DND-41 (cell line): ENCODE results near the gene TEX22.

ENCODE experiments used
- ATAC-seq: fragments of 200-7000 bp; cut with Tn5 transposase; 3 replicates; pipeline ENCODE4 v1.9.1; 2021; ENCODE audit warnings: low read depth; ENCODE audit not compliant: insufficient read depth
- DNase-seq: peaks from one replicate; pipeline ENCODE4 v3.0.0-alpha.2; 2020
- H2AFZ ChIP-seq: 2 replicates; pipeline ENCODE4 v1.6.0; 2012; ENCODE audit warnings: low read depth, low read length
- H3K27ac ChIP-seq: 2 replicates; pipeline ENCODE4 v1.5.1; 2012; ENCODE audit warnings: low read length, inconsistent platforms
- H3K27me3 ChIP-seq: fragments of 200-600 bp; sonication (generic); 2 replicates; pipeline ENCODE4 v1.6.0; 2012; ENCODE audit warnings: low read length, mild to moderate bottlenecking, inconsistent platforms; ENCODE audit not compliant: insufficient read depth, poor library complexity
- H3K36me3 ChIP-seq: 2 replicates; pipeline ENCODE4 v1.5.1; 2012; ENCODE audit warnings: low read length, inconsistent platforms; ENCODE audit not compliant: insufficient read depth
- H3K4me1 ChIP-seq: 2 replicates; pipeline ENCODE4 v1.5.1; 2012; ENCODE audit warnings: mild to moderate bottlenecking, low read length; ENCODE audit not compliant: insufficient read depth
- H3K4me2 ChIP-seq: 2 replicates; pipeline ENCODE4 v1.6.0; 2012; ENCODE audit warnings: mild to moderate bottlenecking, moderate library complexity, low read length, inconsistent platforms; ENCODE audit not compliant: insufficient read depth
- H3K4me3 ChIP-seq, 2 experiments: fragments of 200-600 bp in 1 of 2; shearing (Covaris generic) in 1 of 2; 2 replicates each; pipeline ENCODE4 v1.5.1; 2012 to 2016; ENCODE audit warnings: inconsistent platforms in 2 of 2, low read length in 2 of 2, mild to moderate bottlenecking in 2 of 2, low read depth in 1 of 2, moderate library complexity in 1 of 2
- H3K79me2 ChIP-seq: 2 replicates; pipeline ENCODE4 v1.6.0; 2012; ENCODE audit warnings: low read length, inconsistent platforms; ENCODE audit not compliant: insufficient read depth
- H3K9ac ChIP-seq: 2 replicates; pipeline ENCODE4 v1.6.0; 2012; ENCODE audit warnings: low read depth, mild to moderate bottlenecking, inconsistent platforms, low read length, moderate library complexity
- H3K9me3 ChIP-seq: 2 replicates; pipeline ENCODE4 v1.5.1; 2012; ENCODE audit warnings: low read length, moderate library complexity, mild to moderate bottlenecking, inconsistent platforms; ENCODE audit not compliant: insufficient read depth, severe bottlenecking
- H4K20me1 ChIP-seq: 2 replicates; pipeline ENCODE4 v1.6.0; 2012; ENCODE audit warnings: low read length; ENCODE audit not compliant: insufficient read depth
- EZH2 ChIP-seq: IDR thresholded peaks from 3 replicates; pipeline ENCODE4 v1.6.1; 2012; ENCODE audit warnings: borderline replicate concordance, low read depth, mild to moderate bottlenecking, moderate library complexity, low read length, inconsistent platforms; ENCODE audit not compliant: severe bottlenecking
- TF ChIP-seq, protein P1 (sequence below): IDR thresholded peaks from 2 replicates; pipeline ENCODE4 v1.5.1; 2012; ENCODE audit warnings: borderline replicate concordance, low read length, moderate library complexity, mild to moderate bottlenecking; ENCODE audit not compliant: poor library complexity, severe bottlenecking; ENCODE audit errors: extremely low read depth

TEX22 gene

DNA sequence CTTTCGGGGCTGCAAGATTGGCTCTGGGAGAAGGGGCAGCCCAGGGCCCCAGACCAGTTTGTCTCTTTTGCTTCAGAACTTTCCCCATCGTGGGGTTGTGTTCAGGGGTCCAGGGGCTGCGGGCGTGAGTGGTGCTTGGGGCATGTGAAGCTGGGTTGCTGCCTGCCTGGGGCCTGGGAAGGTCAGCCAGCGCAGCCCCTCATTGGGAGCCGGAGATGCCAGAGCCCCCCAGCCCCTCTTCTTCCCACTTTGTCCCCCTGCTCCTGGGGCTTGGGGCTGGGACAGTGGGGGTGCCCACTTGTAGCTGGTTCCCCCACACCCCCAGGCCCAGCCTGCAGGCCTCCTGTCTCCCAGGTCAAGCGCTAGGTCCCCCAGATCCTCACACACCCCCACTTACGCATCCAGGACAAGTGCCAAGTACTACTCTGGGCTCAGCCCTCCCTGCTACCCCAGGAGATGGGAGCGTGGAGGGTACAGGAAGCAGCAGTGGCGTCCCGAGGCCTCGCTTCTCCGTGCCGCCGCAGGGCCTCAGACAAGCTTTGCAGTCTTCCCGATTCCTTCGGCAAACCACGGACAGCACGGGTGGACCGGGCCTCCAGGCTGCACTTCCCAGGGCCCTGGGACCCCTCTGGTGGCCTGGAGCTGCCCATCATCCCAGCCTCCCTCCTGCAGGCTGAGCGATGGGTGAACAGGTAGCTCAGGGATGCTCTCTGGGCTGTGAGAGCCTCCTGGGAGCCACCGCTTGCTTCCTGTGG is 42.3 kb upstream of the TEX22 start:
- H3K4me3 ChIP-seq: no peak overlapping the region
- no peak overlapping the region for H3K9ac ChIP-seq
- TF ChIP-seq, protein P1, sequence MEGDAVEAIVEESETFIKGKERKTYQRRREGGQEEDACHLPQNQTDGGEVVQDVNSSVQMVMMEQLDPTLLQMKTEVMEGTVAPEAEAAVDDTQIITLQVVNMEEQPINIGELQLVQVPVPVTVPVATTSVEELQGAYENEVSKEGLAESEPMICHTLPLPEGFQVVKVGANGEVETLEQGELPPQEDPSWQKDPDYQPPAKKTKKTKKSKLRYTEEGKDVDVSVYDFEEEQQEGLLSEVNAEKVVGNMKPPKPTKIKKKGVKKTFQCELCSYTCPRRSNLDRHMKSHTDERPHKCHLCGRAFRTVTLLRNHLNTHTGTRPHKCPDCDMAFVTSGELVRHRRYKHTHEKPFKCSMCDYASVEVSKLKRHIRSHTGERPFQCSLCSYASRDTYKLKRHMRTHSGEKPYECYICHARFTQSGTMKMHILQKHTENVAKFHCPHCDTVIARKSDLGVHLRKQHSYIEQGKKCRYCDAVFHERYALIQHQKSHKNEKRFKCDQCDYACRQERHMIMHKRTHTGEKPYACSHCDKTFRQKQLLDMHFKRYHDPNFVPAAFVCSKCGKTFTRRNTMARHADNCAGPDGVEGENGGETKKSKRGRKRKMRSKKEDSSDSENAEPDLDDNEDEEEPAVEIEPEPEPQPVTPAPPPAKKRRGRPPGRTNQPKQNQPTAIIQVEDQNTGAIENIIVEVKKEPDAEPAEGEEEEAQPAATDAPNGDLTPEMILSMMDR: no peak
- TF ChIP-seq EZH2: no peak
- H3K9me3 ChIP-seq: no peaks in the 10 kb centered on the region
- H3K4me2 ChIP-seq: no peak overlapping the region
- H2AFZ ChIP-seq: no peak overlapping the region
- H3K79me2 ChIP-seq: no peaks in the 10 kb centered on the region
- no peaks in the 10 kb centered on the region for H3K4me1 ChIP-seq
- H3K27ac ChIP-seq: no peak overlapping the region
- ATAC-seq (no peak), DNase-seq (no peak)
- H3K27me3 ChIP-seq: no peaks in the 10 kb centered on the region
- peaks cover 15% of the 10 kb centered on the region; the same call in 1 of the 2 replicates for H4K20me1 ChIP-seq
- H3K36me3 ChIP-seq: peaks cover 28% of the 10 kb centered on the region

DNA sequence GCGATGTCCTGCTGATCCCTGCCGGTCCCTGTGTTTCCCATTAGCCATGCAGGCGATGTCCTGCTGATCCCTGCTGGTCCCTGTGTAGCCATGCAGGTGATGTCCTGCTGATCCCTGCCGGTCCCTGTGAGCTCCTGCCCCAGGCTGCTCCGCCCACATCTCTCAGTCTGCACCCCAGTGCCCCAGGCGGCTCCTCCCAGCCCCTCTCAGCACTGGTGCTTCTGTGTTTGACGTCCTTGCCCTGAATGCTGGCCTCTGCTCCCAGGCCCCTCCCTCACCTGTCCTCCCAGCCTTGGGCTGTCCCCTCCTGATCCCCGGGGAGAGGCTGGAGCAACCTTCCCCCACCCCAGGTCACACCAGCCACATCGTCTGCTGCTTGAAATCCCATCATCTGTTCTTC is 41.4 kb upstream of the TEX22 start:
- Histone ChIP-seq H3K4me1 (no peaks in the 10 kb centered on the region), H3K9me3 (no peaks in the 10 kb centered on the region), H3K27me3 (no peaks in the 10 kb centered on the region), H4K20me1 (peaks cover 8% of the 10 kb centered on the region; the same call in 1 of the 2 replicates), H2AFZ (no peak overlapping the region), H3K4me3 (no peak overlapping the region), H3K4me2 (no peak overlapping the region), H3K9ac (no peak overlapping the region), H3K36me3 (peaks cover 28% of the 10 kb centered on the region), H3K79me2 (no peaks in the 10 kb centered on the region), H3K27ac (no peak overlapping the region)
- TF ChIP-seq, protein P1: no peak
- no peak for TF ChIP-seq EZH2
- DNase-seq: no peak
- ATAC-seq: no peak

DNA sequence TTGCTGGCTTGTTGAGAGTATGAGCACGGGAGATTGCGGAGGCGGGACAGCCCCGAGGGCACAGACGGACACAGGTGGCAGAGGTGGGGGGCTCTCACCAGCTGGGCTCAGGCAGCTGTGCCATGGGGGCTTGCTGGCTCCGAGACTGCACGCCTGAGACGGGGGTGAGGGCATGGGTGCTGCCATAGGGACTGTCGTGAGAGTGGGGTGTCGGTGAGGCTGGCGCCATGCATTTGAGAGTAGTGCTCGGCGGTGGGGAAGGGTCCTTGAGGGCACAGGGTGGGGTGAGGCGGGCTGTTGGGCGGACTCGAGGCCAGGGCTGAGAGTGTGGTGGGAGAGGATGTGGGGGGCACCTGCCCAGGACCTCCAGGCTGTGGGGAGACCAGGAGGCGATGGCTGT is 40.7 kb upstream of the TEX22 start:
- ATAC-seq (no peak), DNase-seq (no peak)
- H3K27ac ChIP-seq: no peak overlapping the region
- no peak overlapping the region for H2AFZ ChIP-seq
- no peaks in the 10 kb centered on the region for H3K9me3 ChIP-seq
- H3K36me3 ChIP-seq: peaks cover 28% of the 10 kb centered on the region
- no peak overlapping the region for H3K4me2 ChIP-seq
- no peak overlapping the region for H3K9ac ChIP-seq
- peaks cover 6% of the 10 kb centered on the region; the same call in 1 of the 2 replicates for H4K20me1 ChIP-seq
- no peaks in the 10 kb centered on the region for H3K27me3 ChIP-seq
- TF ChIP-seq, protein P1: no peak
- no peak for TF ChIP-seq EZH2
- no peaks in the 10 kb centered on the region for H3K4me1 ChIP-seq
- H3K79me2 ChIP-seq: no peaks in the 10 kb centered on the region
- no peak overlapping the region for H3K4me3 ChIP-seq
